Fibroblast of gingiva (primary cell): ENCODE results near the gene SLC35B4.

Experiments used
- DNase-seq: peaks from one replicate; pipeline ENCODE4 v3.0.0-alpha.2; 2011; ENCODE audit warnings: low read depth

The SLC35B4 gene

GRCh38 chr7:134290286-134290685, 26.4 kb downstream of the SLC35B4 start:
- no peak for DNase-seq

DNA sequence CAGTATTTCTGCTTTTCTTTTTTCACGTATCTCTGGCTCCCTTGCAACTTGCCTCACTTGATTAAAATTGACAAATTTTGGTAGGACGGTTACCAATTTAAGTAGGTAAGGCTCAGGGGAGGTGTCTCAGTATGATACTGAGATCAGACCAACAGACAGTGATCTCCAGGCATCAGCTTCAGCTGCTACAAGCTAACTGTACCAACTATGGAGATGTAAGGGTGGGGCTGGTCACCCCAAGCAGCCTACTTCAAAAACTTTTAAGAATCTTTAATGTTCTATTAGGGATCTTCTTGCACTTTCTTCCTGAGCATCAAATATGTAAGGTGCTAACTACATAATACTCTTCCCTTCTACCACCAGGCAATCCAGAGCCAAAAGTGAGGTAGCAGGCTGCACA, 26.9 kb downstream of the SLC35B4 start:
- no peak for DNase-seq

GRCh38 chr7:134289423-134289822, 27.3 kb downstream of the SLC35B4 start:
- DNase-seq: peak; percentile 4

GRCh38 chr7:134287916-134288659, 28.6 kb downstream of the SLC35B4 start:
- DNase-seq: no peak

DNA sequence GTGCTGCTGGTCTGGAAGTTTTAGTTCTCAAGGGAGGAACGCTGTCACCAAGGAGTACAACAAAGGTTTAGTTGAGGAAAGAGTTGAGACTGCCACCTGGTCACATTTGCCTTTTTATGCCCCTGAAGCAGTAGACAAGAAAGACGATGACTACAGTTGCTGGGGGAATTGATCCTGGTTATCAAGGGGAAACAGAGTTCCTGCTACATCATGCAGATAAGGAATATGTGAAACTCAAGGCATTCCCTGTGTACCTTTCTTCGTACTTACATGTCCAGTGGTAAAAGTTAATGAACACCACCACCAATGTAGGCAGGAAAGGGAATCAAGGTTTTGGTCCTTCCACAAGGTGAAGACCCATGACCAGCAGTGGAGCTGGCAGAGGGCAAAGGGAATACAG, 31.8 kb downstream of the SLC35B4 start:
- DNase-seq: no peak

GRCh38 chr7:134284011-134284410, 32.7 kb downstream of the SLC35B4 start:
- DNase-seq: no peak

- no peak for DNase-seq
Observed at GRCh38 chr7:134280508-134280907, 36.2 kb downstream of the SLC35B4 start.

GRCh38 chr7:134279898-134280297, 36.8 kb downstream of the SLC35B4 start:
- DNase-seq: no peak

GRCh38 chr7:134279336-134279735, 37.4 kb downstream of the SLC35B4 start:
- no peak for DNase-seq

- no peak for DNase-seq
Observed at GRCh38 chr7:134278502-134279153, 38.1 kb downstream of the SLC35B4 start.

- DNase-seq: no peak
Observed at GRCh38 chr7:134276951-134277350, 39.8 kb downstream of the SLC35B4 start.

DNA sequence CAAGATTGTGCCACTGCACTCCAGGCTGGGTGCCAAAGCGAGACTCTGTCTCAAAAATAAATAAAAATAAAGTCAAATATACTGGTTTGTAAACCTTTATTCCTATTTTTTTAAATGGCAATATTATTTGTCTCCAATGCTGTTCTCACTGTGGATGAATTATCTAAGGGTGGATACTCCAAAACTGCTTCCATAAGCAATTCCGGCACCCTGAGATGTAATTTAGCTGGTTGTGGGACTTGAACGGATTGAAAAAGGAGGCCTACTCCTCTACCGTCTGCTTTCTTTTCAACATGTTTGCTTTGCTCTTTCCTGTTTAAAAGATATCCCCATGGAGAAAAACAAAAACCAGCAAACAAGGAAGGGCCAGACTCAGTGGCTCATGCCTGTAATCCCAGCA, 54.4 kb downstream of the SLC35B4 start:
- no peak for DNase-seq

DNA sequence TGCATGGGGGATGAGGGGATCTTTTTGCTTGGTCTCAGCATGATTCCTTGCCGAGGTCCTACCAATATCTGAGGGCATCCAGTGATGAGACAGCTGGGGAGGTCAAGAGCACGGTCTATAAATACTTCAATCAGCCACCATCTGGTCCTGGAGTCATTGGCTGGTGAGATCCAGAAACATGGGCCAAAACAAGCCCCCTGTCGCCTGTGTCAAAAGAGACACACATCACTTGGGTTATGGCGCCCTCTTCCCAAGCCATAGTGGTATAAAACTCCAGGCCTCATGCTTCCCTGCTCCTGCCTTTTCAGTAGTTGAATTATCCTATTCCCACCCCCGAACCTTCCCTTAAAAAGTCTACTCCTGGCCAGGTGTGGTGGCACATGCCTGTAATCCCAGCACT, 60.9 kb downstream of the SLC35B4 start:
- no peak for DNase-seq

- DNase-seq: no peak
Observed at GRCh38 chr7:134254311-134254710, 62.4 kb downstream of the SLC35B4 start.

GRCh38 chr7:134248196-134248595, 68.5 kb downstream of the SLC35B4 start:
- no peak for DNase-seq

DNA sequence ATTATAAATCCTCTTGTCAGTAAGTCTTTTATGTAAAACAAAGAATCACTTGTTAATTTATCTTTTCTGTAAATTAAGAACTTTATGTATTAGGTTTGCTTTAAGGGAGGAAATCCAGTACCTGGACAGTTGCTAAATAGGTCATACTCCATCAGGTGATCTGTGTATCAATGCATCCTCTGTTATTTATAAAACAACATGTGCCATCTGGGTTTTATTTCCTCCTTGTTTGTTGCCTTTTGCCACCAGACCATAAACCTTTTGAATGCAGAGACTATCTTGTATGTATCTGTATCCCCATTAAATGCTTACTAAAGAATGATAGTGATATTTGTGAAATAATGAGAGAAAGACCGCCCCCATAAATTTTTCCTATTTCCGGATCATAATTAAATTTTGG, 70.0 kb downstream of the SLC35B4 start:
- DNase-seq: no peak

GRCh38 chr7:134246347-134246746, 70.4 kb downstream of the SLC35B4 start:
- no peak for DNase-seq

DNA sequence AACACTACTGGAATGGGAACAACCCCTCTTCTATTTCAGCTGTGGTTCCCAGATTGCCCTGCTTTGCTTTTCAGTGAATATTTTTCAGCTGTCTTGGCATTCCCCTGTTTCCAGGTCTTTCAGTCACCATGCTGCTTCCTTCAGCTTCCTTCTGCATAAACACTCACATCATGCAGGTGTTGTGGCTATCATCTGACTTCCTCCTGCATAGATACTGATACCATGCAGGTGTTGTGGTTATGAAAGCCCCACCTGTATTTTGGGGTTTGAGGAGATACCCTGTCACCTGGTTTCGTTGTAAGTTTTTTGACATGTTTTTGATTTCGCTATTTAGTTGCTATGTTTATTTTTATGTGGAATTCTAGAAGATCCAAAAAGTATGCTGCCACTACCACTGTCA, 71.5 kb downstream of the SLC35B4 start:
- no peak for DNase-seq
